Skeletal muscle satellite cell (primary cell): ENCODE results near the gene PDHA2. TPM values are rescaled to one million over a fixed set of nuclear protein-coding genes. Genes with fewer than 3 reads are reported as not detected.
"Not testable (repeated sequence)": the region's sequence is repeated elsewhere in the genome, so short reads cannot be mapped to it uniquely, and the experiment has no call there.

Experiments used
- H3K27me3 ChIP-seq: 2 replicates; pipeline ENCODE4 v1.7.0; 2013; ENCODE audit warnings: low read length; ENCODE audit not compliant: control insufficient read depth, insufficient read depth
- H3K36me3 ChIP-seq: 2 replicates; pipeline ENCODE4 v1.7.0; 2013; ENCODE audit warnings: mild to moderate bottlenecking, control low read depth, low read length; ENCODE audit not compliant: insufficient read depth
- H3K4me1 ChIP-seq: 2 replicates; pipeline ENCODE4 v1.7.0; 2013; ENCODE audit warnings: low read length; ENCODE audit not compliant: control insufficient read depth, insufficient read depth
- H3K4me2 ChIP-seq: 2 replicates; pipeline ENCODE4 v1.7.0; 2013; ENCODE audit warnings: mild to moderate bottlenecking, low read length
- H3K4me3 ChIP-seq: 2 replicates; pipeline ENCODE4 v1.7.0; 2013; ENCODE audit warnings: low read length
- H3K9ac ChIP-seq: 2 replicates; pipeline ENCODE4 v1.7.0; 2013; ENCODE audit warnings: mild to moderate bottlenecking, low read depth, low read length, moderate library complexity
- H3K9me3 ChIP-seq: replicated peaks from 2 replicates; pipeline ENCODE4 v1.7.0; 2013; ENCODE audit warnings: mild to moderate bottlenecking, control low read depth, low read length
- small RNA-seq: library from RNA; depleted of rRNA; stranded (forward); fragments of <200 nt; gene quantifications from one replicate; pipeline ENCODE3, GENCODE V24; 2012

The PDHA2 gene

DNA sequence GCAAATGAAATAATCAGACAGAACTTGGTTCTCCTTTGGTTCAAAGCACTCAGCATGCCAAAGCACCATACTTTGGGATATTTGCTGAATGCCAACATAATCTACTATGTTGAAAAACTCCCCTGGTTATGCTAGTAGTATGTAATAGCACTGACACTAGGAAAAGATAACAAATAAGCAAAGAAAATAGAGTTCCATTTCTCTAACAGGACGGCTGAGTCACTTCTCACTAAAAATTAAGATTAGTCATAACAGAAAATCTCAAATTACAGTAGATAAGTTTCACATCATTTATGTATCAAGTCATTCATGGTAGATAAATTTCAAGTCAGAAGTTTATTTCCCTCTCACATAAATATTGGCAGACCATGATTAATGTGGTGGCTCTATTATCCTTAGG lies 17.9 kb downstream of the PDHA2 start:
- no peak overlapping the region for H3K4me2 ChIP-seq
- H3K4me3 ChIP-seq, result no peak overlapping the region
- no peaks in the 10 kb centered on the region for H3K9me3 ChIP-seq
- no peaks in the 10 kb centered on the region for H3K27me3 ChIP-seq
- no peak overlapping the region for H3K9ac ChIP-seq
- H3K36me3 ChIP-seq, result no peaks in the 10 kb centered on the region
- H3K4me1 ChIP-seq, result no peaks in the 10 kb centered on the region

DNA sequence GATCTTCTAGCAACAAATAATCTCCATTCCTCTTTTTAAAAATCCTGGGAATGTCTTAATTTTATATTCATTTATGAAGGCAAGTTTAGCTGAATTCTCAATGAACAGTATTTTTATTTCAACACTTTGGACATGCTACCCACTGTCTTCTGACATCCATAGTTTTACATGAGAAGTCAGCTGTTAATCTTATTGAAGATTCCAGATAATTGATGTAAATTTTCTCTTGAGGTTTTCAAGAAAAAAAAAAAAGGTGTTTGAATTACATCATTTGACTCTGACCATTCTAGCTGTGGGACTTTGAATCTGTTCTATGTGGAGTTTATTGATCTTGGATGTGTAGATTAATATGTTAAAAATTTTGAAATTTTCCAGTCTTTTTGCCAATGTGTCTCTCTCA lies 28.0 kb downstream of the PDHA2 start:
- Histone ChIP-seq H3K36me3 (no peaks in the 10 kb centered on the region), H3K9ac (no peak overlapping the region), H3K27me3 (no peaks in the 10 kb centered on the region), H3K4me1 (no peaks in the 10 kb centered on the region), H3K9me3 (peaks cover 9% of the 10 kb centered on the region), H3K4me3 (no peak overlapping the region), H3K4me2 (no peak overlapping the region)

DNA sequence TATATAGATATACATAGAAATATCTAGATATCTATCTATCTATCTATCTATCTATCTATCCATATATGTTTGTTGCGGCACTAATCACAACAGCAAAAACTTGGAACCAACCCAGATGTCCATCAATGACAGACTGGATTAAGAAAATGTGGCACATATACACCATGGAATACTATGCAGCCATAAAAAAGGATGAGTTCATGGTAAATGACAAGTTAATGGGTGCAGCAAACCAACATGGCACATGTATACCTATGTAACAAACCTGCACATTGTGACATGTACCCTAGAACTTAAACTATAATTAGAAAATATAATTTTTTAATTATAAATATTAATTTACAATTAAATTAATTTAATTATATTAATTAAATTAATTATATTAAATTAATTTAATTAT lies 29.5 kb downstream of the PDHA2 start:
- not testable (repeated sequence) for H3K4me2 ChIP-seq, H3K4me3 ChIP-seq, H3K4me1 ChIP-seq, H3K9me3 ChIP-seq, H3K9ac ChIP-seq, H3K36me3 ChIP-seq, H3K27me3 ChIP-seq

DNA sequence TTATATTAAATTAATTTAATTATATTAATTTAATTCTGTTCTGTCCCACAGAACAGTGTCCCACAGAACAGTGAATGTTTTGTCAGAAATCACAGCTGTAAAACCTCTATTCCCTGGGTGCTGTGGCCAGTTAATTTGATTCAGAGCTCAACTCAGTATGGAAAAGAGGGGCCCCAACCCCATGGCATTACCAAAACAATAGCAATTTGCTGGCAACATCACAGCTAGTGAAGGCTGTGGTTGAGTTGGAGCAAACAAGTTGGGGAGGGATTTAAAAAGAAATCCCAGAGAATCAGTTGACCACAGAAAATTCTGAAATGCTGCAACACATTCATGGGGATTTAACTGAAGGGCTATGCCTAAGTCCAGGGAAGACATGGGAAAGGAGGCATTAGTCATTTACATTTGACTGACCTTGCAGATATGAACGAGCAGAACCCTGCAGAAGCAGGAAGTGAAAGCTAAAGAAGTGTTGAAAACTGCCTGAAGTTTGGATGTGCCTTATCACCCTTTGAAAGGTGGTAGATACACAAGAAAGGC lies 30.1 kb downstream of the PDHA2 start:
- Histone ChIP-seq H3K9ac (no peak overlapping the region), H3K9me3 (peaks cover 9% of the 10 kb centered on the region), H3K4me3 (no peak overlapping the region), H3K4me2 (no peak overlapping the region), H3K36me3 (no peaks in the 10 kb centered on the region), H3K4me1 (no peaks in the 10 kb centered on the region), H3K27me3 (no peaks in the 10 kb centered on the region)

DNA sequence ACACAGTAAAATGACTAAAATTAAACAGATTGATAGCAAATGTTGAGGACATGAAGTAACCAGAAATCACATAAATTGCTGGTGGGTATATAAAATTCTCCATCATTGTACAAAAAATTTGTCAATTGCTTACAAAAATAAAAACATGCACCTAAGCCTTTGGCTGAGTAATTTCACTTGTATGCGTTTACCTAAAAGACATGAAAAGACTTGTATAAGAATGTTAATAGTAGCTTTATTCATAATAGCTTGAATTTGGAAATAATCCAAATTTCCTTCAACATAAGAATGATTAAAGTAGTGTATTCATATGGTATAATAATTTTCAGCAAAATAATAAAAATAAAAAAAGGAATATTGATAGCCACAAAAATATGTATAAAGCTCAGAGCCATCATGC lies 37.7 kb downstream of the PDHA2 start:
- no peak overlapping the region for H3K4me3 ChIP-seq
- H3K27me3 ChIP-seq, result no peaks in the 10 kb centered on the region
- H3K36me3 ChIP-seq, result no peaks in the 10 kb centered on the region
- no peak overlapping the region for H3K9ac ChIP-seq
- no peak overlapping the region for H3K4me2 ChIP-seq
- no peaks in the 10 kb centered on the region for H3K4me1 ChIP-seq
- no peaks in the 10 kb centered on the region for H3K9me3 ChIP-seq

DNA sequence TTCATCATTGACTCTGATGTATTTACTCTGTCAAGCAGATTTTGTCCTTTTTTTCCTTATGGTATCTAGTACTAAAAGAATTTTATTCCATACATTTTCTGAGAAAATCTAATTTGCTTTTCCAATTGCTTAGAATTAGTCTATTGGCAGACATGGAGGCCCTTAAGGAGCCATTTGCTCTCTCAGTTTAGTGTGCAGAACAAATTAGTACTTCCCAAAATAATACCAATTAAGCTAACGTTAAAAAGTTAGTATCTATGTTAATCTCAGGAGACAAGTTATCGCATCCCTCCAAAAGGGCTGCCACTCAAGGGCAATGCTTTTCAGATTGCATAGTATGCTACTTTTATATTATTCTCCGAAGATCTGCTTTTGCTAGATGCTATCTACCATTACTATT lies 47.7 kb downstream of the PDHA2 start:
- Histone ChIP-seq H3K4me3 (no peak overlapping the region), H3K4me1 (no peaks in the 10 kb centered on the region), H3K36me3 (no peaks in the 10 kb centered on the region), H3K27me3 (no peaks in the 10 kb centered on the region), H3K9me3 (no peaks in the 10 kb centered on the region), H3K9ac (no peak overlapping the region), H3K4me2 (no peak overlapping the region)

DNA sequence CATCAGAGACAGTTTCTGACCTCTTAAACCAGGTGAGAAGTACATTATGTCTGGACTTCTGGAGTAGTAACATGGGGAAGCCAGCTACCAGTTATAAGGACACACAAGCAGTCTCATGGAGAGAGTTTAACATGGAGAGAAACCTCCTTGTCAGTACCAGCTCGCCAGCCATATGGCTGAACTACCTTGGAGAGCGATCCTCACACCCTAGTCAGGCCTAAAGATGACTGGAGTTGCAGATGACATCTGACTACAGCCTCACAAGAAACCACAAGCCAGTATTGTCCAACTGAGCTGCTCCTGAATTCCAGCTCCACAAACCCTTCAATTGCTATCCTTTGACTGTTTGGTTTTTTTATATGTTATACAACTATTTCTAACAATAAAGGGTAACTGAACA lies 49.8 kb downstream of the PDHA2 start:
- no peak overlapping the region for H3K4me2 ChIP-seq
- no peaks in the 10 kb centered on the region for H3K36me3 ChIP-seq
- no peak overlapping the region for H3K4me3 ChIP-seq
- no peaks in the 10 kb centered on the region for H3K9me3 ChIP-seq
- no peaks in the 10 kb centered on the region for H3K4me1 ChIP-seq
- H3K27me3 ChIP-seq, result no peaks in the 10 kb centered on the region
- H3K9ac ChIP-seq, result no peak overlapping the region

Small RNA genes within 50 kb of the gene (small RNA-seq; reads per million reads assigned to genes)
- not detected for gene RNU6-1059P
